HS-5 (cell line): ENCODE measurements around the gene CDKN3.

Source experiments
- DNase-seq: peaks from one replicate; pipeline ENCODE4 v3.0.0-alpha.2; 2012; ENCODE audit warnings: low read depth

CDKN3 gene

GRCh38 chr14:54396493-54397335 is at the start of gene CDKN3:
CDKN3 (plus strand) TSS chr14:54397007; CDS start chr14:54397069, 62 bp downstream.
- peak; percentile 96 for DNase-seq

GRCh38 chr14:54347044-54347443 is 49.8 kb upstream of the CDKN3 start:
- DNase-seq = no peak

- no peak for DNase-seq
Observed at GRCh38 chr14:54348001-54348611, 48.7 kb upstream of the CDKN3 start.

- no peak for DNase-seq
Observed at GRCh38 chr14:54348923-54349620, 47.7 kb upstream of the CDKN3 start.

- no peak for DNase-seq
Observed at GRCh38 chr14:54349713-54350112, 47.1 kb upstream of the CDKN3 start.

GRCh38 chr14:54350203-54350602 is 46.6 kb upstream of the CDKN3 start:
- DNase-seq = no peak

GRCh38 chr14:54353266-54353665 is 43.5 kb upstream of the CDKN3 start:
- DNase-seq = no peak

GRCh38 chr14:54353694-54354093 is 43.1 kb upstream of the CDKN3 start:
- DNase-seq = no peak

GRCh38 chr14:54354096-54354495 is 42.7 kb upstream of the CDKN3 start:
- no peak for DNase-seq

GRCh38 chr14:54354968-54355641 is 41.7 kb upstream of the CDKN3 start:
- DNase-seq = no peak

GRCh38 chr14:54355698-54356097 is 41.1 kb upstream of the CDKN3 start:
- DNase-seq = no peak

GRCh38 chr14:54356172-54356571 is 40.6 kb upstream of the CDKN3 start:
- DNase-seq = no peak

GRCh38 chr14:54360667-54361066 is 36.1 kb upstream of the CDKN3 start:
- no peak for DNase-seq

- DNase-seq = no peak
Observed at GRCh38 chr14:54362089-54362504, 34.7 kb upstream of the CDKN3 start.

GRCh38 chr14:54362759-54363437 is 33.9 kb upstream of the CDKN3 start:
- no peak for DNase-seq

- DNase-seq = peak; percentile 63
Observed at GRCh38 chr14:54364555-54365415, 32.0 kb upstream of the CDKN3 start.

GRCh38 chr14:54366736-54367735 is 29.8 kb upstream of the CDKN3 start:
- DNase-seq = peak; percentile 26

- DNase-seq = no peak
Observed at GRCh38 chr14:54368291-54368690, 28.5 kb upstream of the CDKN3 start.

GRCh38 chr14:54369343-54369742 is 27.5 kb upstream of the CDKN3 start:
- no peak for DNase-seq
